HG03196 (cell line): ENCODE measurements around the gene COBL.

Experiments used
- ATAC-seq: cut with Tn5 transposase; IDR thresholded peaks from one replicate; pipeline ENCODE4 v1.9.1; 2021; ENCODE audit not compliant: unreplicated experiment

COBL gene

DNA sequence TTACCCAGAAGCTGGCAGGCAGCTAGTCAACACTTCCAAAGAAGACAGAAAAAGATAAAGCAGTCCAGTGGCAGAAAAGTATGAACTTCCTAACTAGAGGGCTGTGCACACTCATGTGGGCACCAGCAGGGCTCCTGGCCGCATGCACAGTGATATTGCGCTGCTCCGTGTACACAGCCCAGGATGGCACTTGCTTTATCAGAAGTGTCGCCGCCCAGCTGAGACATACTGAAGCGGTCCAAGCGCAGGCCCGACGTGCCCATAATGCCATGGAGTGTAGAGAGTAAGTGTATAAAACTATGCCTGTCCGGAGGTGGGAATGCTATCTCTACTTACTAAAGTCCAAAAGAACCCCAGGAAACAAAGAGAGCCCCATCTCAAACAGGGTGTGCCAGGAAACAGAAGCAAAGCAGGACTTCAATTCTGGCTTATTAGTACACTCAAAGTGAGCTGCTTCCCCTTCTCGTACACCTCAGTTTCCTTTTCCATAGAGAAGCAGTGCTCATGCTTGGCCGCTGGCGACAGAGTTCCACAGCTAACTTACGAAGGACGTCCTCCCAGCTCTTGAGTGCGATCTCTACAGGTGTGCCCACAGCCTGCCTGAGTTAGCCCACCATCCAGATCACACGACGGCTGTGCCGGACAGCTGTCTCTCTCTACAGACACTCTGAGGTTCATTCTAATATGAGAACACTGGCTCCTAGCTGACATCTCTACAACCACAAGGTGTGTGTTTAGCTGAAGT, 234.3 kb downstream of the COBL start:
- no peak for ATAC-seq

DNA sequence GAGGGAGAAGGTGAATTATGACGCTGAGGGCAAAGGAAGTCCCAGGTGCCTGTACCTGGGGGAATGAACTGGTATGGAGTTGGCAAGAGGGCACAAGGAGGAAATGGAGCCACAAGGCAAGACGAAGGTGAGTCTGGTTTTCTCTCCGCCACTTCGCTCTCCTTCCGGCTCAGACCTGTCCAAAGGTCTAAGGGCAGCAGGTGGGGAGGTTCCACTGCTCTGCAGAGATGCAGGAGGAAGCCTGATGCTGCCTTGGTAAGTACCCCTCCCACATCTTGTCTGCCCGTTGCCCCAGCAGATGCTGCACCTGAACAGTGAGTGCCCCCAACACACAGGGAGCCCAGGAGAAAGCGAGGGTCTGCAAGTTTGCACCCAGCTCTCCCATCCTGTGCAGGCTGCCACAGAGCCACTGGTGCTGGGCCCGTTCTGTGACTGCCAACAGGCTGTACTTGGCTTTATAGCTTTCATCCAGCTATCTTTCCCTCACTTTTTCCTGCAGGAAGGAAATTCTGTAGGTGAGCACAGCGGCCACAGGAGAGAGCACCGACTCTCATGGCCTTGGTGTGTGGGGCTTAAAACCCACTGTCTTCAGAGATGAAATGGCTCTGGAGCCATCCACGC, 235.2 kb downstream of the COBL start:
- ATAC-seq: no peak

DNA sequence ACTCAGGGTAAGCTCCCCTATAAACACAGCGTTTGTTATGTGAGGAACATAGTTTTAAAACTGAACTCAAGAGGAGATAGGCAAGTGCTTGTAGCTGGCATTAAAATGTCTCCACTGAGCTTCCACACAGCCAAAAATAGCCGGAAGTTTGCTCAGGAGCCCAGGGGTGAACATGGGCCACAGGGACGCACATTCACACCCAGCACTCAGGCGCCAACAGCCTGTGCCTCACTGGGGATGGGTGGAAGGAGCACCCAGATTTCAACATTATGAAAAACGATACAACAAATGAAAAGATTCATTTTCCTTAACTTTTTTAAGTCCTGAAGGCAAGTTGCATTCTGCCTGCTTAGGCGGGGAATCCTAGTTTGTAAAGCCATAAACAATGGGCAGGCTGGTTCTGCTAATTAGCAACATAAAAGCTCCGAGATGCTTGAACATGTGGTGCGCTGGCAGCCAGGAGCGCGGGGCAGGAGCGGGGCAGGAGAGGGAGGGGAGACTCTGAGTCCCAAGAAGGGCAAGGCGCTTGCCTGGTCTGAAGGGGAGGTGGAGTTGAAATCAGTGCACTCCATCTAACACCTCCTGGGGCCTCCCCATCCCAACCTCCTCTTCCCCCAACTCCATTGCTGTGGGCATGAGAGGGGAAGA, 235.9 kb downstream of the COBL start:
- ATAC-seq: no peak

DNA sequence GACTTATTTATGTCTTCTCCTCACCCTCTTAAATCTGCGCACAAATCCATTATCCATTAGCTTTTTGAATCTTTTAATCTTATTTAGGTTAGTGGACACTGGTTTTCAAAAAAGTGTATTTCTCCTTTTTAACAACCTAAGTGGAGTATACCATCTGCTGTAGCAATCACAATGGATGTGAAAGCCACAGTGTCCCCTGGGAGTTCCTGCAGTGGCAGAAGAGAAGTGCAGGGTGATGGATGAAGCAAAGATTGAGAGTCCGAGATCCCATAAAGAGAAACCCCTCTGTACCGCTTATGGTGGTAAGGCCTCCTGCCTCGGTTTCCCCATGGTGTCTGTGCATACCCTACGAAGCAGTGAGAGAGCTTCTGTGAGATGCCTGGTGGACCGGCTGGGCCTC, 236.4 kb downstream of the COBL start:
- no peak for ATAC-seq

DNA sequence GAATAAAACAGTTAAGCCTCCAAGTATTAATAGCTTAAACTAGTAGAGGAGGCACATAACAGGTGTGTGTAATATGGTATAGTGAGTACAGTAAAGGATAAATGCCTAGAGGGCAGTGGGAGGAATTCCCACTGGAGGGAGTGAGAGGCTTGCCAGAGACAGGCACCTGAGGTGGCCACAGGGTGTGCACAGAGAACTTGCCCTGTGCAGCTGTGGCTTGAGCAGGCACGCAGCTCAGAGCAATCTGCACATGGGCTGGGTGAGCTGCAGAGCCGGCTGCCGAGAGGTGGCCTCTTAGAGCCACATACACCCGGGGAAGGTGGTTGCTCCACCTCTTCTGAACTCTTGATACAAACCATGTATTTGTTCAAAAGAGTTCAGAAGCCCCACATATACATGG, 237.1 kb downstream of the COBL start:
- ATAC-seq: no peak

DNA sequence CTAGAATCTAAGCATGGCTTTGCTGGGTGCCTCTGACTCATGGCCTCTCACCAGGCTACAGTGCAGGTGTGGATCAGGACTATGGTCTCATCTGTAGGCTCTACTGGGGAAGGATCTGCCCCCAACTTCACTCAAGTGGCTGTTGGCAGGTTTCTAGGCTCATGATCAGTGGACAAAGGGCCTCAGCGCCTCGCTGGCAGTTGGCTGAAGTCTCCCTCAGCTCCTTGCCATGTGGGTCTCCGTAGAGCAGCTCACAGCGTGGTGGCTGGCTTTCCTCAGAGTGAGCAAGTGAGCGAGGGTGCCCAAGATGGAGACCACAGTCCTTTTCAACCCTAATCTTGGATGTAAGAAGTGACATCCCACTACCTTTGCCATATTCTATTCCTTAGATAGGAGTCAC, 238.0 kb downstream of the COBL start:
- no peak for ATAC-seq

DNA sequence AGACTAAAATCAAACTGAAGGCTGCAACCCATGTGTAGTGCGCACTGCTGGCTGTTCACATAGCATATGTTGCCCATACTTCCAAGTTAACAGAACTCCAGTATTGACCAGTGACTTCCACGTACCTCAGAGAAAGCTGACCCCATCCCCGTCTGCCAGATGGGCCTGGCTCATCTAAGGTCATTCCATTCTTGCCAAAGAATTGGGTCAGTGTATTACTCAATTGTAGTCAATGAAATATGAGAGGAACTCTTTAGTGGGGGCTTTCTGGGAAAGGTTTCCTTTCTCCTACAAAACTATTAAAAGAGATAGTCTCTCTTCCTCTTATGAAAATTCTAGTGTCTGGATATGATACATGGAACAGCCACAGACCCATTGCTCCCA, 238.6 kb downstream of the COBL start:
- ATAC-seq: no peak

DNA sequence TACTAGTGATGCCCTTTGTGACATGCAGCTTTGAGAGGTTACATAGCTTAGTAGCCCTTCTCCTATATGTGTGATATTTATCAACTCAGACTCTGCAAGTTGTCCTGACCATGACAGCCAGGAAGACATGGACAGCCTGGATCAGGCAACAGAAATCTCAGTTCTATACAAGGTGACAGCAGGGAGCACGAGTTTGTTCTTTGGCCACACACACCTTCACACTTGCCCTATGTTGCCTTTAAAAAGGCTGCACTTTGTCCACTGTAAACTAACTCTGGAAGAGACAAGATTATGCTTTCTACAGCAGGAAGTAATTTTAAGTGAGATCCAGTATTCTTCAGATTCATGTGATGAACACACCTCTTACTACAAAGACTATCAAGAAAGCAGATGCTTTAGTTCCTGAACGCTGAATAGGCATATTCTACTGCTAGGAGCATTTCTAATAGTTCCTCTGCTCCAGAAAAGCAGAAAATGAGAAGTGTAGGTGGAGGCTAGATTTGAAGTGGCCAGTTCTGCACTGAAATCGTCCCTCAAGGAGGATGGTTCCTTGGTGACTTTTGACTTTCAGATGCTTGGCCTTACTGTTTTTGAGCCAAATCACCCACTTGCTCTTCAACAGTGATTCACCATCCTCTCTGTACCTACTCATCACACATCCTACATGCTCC, 239.2 kb downstream of the COBL start:
- no peak for ATAC-seq

DNA sequence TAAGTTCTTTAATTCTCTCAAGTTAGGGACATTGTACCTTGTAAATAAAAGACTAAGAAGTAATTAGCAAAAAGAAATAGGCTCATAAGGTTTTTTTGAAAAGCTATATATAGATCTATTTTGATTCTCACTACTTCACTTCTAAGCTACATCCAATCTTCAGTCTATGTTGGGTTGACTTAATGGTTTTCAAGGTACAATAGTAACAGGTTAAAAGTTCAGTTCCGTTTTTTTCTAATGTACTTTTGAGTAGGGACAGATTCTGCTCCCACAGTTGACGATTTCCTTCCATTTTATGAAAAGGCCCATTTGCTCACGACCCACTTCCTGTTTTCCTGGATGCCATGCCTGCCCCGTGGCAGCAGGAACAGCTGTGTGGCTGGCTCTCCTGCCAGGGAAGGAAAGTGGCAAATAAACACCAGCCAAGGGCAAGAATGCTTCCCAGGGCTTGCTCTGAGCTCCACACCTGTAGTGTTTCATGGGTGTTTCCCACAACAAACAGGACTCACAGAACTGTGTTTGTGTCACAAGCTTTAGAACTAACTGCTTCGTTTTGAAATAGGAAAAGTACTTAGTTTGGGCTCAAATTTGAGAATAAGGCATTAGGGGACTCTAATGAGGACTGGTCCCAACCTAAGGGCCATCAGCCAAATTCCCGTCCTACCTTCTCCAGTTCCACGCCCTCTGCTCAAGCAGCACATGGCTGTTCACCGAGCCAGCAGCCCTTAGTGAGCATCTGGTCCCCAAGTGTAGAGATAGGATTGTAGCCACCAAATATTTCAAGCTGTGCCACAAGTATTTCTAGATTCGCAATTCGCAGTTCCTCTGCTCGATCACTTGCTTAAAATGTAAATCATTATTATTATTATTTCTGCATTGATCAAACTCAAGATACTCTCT, 240.7 kb downstream of the COBL start:
- ATAC-seq: no peak

DNA sequence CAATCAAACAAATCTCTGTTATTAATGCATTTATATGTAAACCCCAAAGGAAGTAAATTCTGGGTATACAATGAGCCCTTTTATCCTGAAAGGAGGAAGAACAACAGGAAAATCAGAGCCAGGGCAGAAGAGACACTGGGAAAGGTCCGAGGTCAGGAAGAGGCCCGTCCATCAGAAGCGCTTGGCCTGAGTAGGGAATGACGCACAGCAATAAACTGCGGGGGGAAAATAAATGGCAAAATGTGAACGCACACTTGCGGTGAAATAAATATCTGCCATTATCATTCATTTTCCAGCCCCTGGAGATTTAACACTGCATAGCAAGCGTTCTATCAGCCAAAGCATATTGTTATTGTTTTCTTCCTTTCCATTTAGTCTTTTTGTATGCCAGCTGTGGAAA, 243.4 kb downstream of the COBL start:
- ATAC-seq: no peak

DNA sequence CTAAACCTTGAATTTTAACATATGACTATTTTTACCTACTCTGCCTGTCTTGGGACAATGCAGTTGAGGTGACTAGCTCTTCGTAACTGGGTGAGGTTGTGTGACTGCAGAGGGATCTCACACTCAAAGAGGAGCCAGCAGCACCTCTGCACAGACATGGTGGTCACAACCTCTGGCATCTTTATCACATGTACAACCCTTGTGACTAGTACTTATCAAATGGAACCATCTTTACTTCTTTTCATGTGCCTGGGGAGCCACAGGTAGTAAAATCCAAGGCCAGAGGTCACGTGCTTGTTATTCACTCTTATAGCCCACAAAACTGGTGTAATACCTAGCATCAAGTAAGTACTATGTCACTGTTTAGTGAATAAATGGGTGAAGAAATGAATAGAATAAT, 244.3 kb downstream of the COBL start:
- no peak for ATAC-seq

DNA sequence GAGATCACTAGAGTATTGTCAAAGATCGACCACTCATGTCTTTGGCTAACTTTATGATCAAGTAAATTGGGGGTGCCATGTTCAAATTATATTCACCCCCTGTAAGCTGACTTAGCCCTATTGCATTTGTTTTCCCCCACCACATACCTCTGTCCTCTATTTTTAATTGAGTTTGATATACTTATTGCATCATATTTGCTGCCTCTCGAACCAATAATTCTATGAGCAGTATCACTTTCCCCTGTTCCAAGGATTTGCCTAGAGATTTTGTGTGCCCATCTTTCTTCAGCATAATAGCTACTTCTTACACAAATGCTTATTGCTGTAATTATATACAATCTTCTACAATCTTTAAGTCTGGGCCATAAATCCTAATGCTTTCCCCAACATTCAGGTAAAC, 245.2 kb downstream of the COBL start:
- ATAC-seq: no peak

DNA sequence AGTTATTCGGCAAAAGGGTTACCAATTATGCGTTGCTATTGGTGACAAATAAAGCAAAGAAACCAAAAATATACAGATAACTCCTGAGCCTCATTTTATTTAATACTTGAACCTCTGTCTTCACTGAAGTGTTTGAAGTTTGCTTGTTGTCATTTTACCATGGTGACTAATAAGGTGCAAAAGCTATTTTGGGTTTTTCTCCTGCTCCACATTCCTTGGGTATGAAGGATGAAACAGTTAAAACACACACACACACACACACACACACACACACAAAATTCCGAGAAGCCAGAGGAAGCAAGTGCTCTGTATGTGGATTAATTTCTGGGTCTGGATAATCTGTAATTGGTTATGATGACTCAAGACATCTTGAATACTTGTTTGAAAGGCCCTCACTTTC, 246.5 kb downstream of the COBL start:
- ATAC-seq: no peak

DNA sequence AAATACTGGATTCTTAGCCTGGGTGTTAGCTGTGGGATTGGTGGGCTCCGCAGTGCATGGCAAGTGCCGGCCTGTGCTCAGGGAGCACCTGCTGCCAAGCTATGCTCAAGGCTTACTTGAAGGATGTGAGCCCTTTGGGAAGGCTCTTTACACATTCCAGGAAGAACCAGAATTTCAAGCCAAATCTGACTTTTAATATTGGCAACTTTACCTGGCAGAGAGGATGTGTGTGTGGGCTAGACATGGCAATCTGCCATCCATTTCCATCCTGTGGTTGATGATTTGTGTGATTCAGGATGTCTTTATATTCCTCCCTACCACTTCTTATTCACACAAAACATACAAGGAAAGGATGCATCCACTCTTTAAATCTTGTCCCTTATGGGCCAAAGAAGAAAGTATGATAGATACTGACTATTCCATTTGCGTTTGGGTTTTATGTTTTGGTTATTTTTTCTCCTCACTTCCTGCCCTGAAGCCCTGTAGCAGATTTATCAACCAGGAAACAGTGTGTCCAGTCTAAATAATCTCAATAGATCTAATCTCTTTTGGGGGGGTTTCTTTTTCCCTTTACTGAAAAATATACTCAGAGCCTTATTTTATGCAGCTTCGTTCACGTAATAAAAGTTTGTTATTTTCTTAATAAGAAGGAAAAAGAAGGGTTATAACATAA, 247.1 kb downstream of the COBL start:
- no peak for ATAC-seq

DNA sequence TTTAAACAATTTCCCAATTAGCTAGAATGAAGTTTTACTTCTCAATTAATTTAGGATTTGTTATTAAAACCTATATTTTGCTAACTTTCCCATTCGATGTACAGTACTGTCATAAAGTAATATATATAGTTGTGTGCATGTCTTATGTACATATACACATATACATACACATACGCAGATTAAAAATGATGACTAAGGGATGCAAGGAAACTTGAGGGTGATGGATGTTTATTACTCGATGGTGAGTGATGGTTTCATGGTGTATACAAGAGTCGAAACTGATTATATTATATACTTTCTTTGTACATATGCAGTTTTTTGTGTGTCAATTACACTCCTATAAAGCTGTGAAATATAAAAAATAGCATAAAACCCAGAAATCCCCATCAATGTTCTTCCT, 248.2 kb downstream of the COBL start:
- no peak for ATAC-seq

DNA sequence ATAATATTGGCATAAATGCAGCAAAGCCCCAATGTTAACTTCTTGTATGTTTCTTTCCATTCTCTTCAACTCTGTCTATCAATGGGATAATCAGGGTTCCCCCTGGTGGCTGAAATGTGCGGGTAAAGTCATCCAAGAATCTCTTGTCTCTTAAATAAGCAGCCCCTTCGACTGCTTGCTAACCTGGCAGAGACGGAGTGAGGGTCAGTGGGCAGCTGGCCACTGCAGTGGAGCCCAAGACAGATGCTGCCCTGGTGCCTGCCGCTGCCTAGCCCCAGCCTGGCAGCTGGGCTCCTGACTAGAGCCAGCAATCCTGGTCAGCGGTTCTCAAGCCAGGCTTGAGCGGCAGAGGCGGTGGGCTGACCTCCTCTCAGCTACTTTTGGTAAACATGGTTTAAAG, 248.9 kb downstream of the COBL start:
- no peak for ATAC-seq

DNA sequence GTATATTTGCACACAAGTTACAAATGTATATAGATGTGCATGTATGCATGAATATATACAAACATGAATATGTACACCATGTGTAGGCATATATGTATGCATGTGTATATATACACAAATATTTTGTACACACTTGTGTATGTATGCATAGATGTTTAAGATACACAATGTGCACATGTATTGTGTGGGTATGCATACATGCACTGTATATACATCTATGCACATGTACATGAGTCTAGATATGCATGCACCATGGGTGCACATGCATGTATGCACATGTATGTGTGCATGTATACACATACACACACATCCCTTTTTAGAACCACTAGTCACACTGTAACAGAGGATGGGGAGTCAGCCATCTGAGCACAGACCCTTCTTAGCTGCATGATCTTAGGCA, 249.4 kb downstream of the COBL start:
- no peak for ATAC-seq

DNA sequence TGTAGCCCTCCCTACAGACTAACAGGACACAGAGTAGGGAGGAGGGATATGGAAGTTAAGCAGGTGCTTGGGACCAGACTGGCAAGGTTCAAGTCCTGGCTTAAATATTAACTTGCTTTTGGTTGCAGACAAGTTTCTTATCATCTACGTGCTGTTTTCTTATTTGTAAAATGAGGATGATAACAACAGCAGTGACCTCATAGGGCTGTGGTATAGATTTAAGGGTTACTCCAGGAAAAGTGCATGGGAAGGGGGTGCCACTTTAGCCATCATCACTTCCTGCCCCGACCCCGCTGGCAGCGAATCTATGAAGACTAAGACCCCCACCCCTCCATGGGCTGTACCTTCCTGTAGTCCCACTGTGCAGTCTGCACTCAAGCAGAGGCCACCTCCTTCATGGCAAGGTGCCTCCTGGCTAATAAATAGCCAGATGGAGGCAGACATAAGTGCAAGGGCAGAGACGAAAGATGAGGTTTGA, 250.2 kb downstream of the COBL start:
- ATAC-seq: no peak

DNA sequence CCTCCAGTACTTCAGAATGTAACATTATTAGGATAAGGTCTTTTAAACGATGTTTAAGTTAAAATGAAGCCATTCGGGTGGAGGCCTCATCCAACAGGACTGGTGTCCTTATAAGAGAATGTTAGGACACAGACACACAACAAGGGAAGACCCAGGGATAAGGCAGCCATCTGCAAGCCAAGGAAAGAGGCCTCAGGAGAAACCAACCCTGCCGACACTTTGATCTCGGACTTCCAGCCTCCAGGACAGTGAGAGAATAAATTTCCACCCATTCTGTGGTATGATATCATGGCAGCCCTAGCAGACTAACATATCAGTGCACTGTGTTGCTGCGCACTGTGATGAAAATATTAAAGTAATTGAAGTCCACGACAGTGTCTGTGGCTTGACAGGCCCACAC, 250.8 kb downstream of the COBL start:
- no peak for ATAC-seq

DNA sequence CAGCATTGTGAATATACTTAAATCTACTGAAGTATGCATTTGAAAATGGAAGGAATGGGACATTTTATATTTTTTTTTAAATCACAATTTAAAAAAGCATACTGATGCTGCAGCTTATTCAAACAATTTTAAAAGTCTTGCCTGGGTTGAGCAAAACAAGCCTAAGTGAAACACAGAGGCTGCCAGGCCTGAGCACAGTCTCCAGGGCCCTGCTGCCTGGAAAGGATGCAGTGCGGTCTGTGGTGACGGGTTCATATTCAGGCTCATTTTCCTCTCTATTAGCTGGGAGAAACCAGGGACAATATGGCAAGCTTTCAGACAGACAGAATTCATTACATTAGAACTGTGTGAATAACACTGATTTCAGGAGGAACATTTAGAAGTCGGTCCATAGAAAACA, 251.9 kb downstream of the COBL start:
- no peak for ATAC-seq
